SKM-1 treated with dmso at 0.1 percent for 144 hours (cell line): ENCODE measurements around the gene WWOX.

Experiments
- DNase-seq: peaks from one replicate; lab custom pipeline; 2025; ENCODE audit not compliant: unreplicated experiment; lab: John Stamatoyannopoulos, UW

WWOX gene

GRCh38 chr16:78633551-78633950 lies 534.1 kb downstream of the WWOX start:
- DNase-seq, result no peak

- DNase-seq, result no peak
Measured at GRCh38 chr16:78635807-78636206, 536.4 kb downstream of the WWOX start.

- DNase-seq, result no peak
Measured at GRCh38 chr16:78638371-78638770, 538.9 kb downstream of the WWOX start.

DNA sequence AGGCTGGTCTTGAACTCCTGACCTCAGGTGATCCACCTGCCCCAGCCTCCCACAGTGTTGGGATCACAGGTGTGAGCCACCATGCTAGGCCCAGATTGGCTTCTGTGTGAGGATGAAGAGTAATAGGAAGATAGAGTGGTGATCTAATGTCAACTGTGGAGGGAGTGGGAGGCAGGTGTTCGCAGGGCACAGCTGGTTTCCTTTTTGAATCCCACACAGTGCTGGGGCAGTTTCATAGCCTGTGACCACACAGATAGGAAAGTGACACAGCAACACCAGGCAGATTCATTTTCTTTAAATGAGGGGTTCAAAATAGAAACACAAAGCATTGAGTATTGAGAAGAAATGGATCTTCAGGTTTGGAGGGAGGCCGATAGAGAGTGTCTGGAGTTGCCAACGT lies 540.3 kb downstream of the WWOX start:
- no peak for DNase-seq

DNA sequence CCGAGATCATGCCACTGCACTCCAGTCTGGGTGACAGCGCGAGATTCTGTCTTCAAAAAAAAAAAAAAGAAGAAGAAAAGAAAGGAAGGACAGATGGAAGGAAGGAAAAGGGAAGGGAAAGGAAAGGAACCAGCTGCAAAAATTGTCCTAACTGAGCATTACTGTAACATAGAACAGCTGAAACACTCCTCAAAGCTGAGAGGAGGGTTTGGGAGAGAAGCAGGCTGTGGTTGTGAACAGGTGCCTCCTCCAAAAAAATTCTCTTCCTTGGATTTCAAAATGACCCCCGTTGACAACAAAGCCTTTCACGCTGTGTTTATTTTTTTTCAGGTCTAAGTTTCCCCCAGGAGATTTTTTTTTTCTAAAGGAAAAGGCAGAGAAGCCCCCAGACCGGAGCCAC lies 541.4 kb downstream of the WWOX start:
- DNase-seq, result no peak

GRCh38 chr16:78641433-78641832 lies 542.0 kb downstream of the WWOX start:
- no peak for DNase-seq

DNA sequence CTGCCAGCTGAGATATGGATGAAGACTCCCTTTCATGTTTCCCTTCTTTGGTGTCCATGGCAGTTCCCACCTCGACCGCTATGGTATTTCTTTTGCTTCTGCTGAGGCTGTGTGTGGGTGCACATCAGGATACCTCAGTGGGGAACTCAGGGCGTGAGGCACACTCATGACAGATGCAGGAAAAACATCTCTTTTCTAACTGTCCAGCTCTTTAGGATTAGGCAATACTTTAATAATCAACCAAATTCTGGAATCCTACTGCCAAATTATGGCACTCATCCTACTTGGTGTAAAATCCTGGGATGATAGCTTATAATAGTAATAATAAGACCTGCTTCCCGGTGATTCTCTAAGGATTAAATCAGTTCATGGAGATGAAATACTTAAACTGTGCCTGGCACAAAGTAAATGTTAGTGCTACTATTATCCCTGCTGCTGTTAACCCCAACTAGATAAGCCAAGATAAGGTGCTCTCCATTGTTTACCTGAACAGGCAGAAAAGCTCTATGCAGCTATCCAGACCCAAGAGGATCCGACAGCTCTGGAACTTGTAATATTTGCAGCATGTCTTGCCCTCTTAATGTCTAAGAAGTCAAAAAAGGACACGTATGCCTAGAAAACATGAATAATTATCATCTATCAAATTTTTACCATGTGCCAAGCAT lies 543.3 kb downstream of the WWOX start:
- DNase-seq, result no peak

DNA sequence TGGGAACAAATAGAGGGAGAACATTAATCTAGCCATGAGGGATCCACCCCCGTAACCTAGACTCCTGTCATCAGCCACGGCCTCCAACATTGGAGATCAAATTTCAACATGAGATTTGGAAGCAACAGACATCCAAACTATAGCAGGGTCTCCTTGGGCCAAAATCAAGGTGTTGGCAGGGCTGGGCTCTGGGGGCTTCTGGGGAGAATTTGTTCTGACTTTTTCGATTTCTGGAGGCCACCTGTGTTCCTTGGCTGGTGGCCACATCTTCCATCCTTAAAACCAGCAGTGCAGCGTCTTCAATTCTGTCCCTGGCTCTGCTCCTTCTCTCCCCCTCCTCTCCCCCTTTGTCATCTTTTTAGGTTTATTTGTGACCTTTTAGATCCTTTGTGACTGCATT lies 546.2 kb downstream of the WWOX start:
- no peak for DNase-seq

DNA sequence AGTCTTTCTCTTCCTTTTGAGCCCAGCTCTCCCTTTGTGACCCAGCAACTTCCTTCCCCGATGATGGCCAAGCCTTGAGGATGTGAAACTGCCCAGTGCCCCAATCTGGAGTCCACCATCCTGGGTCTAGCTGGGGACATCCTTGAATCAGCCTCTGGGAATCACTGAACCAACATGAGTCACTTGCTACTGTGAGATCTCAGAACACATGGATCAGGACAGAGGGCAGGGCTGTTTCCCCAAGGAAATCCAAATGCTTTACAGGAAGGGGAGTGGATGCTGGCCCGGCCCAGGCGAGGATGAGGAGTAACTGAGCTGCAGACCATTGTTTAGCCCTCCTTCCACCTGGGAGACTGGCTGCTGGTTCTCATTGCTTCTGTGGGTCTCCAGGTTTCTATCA lies 547.6 kb downstream of the WWOX start:
- DNase-seq, result no peak

- DNase-seq, result no peak
Measured at GRCh38 chr16:78647491-78647890, 548.0 kb downstream of the WWOX start.

DNA sequence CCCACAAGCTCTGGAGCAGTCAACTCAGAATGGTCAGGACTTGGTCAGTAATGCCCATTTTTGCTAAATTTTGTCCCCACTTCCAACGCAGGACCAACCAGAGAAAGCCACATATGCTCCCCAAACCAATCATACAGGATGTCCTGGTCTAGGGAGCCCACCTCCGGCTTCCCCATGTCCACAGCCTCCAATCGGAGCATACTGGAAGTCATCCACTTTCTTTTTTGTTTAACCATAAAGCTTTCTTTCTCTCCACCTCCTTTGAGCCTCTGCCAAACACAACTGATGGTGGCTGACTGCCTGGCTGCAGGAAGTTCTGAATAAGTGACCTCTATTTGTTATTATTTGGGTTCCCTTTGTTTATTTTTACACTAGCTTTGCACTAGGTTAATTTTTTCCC lies 549.1 kb downstream of the WWOX start:
- no peak for DNase-seq

GRCh38 chr16:78650339-78651074 lies 551.1 kb downstream of the WWOX start:
- no peak for DNase-seq

- DNase-seq, result no peak
Measured at GRCh38 chr16:78654929-78655328, 555.5 kb downstream of the WWOX start.

GRCh38 chr16:78655331-78656113 lies 556.1 kb downstream of the WWOX start:
- no peak for DNase-seq

DNA sequence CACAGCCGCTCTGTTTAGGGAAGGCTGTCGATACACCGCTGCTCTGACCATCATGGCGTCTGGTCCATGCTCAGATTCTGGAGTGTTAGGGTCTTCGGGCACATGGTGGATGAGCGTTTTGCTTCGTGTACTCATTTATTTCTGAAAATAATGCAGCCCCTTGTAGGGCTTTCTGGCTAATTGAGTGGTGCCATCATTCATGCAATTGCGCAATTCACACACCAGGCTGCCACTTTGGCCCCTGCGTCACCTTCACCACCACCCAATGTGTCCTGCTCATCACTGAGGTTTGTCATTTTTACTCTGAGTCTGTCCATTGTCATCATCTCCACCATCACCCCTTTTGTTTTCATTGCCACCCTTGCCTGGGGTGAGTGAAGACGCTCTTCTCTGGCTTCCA lies 557.4 kb downstream of the WWOX start:
- DNase-seq, result no peak

DNA sequence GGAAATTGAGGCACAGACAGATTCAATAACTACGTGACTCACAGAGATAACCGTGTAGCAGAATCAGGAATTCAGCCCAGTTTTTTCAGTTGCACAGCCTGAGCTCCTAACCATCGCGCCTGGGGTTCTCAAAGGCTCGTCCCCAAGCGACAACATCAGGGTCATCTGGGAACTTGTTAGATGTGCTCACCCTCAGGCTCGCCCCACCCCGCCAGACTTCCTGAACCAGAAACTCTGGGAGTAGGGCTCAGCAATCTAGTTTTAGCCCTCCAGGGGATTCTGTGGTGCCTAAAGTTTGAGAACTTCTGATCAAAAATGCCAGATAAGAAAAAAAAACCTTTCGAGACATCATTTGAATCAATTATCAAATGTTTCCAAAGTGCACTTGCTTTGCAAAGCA lies 559.8 kb downstream of the WWOX start:
- DNase-seq, result no peak

GRCh38 chr16:78659668-78660217 lies 560.3 kb downstream of the WWOX start:
- DNase-seq, result no peak

DNA sequence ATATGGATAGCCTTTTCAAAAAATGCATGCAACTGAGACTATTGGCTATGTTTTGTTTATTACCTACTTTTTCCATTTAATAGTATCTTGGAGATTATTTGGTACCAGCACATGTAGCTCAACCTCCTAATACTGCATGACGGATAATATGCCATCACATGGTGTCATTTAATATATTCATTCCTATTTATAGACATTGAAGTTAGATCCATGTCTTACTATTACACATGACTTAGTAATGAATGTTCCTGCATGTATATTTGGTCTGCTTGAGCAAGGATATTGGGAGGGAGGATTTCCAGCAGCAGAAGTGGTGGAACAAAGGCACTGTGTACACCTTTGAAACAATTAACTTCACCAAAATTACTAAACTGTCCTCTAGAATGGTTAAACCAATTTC lies 561.3 kb downstream of the WWOX start:
- no peak for DNase-seq

- no peak for DNase-seq
Measured at GRCh38 chr16:78663690-78664089, 564.2 kb downstream of the WWOX start.

GRCh38 chr16:78664811-78665772 lies 565.6 kb downstream of the WWOX start:
- DNase-seq, result no peak

DNA sequence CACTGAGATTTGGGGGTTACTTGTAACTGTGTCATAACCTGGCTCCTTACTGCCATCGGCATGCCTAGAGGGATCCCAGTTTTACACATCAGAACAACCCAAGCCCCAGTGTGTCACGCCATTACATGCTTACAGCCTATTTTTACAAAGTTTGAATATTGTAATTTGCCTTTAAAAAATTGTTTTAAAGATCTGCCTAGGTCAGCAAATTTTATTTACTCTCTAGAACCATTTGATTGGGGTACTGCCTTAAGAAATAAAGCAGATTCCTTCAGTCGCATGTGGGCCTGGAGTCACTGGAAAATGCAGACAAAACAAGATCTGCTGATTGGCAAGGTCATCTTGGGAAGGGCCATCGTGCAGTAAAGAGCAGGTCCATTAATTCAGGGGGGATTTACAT lies 566.9 kb downstream of the WWOX start:
- DNase-seq, result no peak
